GM10248 (cell line): Measurements from ENCODE around the gene MYT1.

Experiments used
- CTCF ChIA-PET: fragments of 300-600 bp; sonication (Branson Sonifier 250); formaldehyde crosslinking; extraction: SDS; loops from one replicate; lab custom pipeline; 2021; ENCODE audit warnings: antibody characterized with exemption; lab: Yijun Ruan, JAX
- POLR2A ChIA-PET: fragments of 350-650 bp; sonication (Branson Sonifier 250); formaldehyde crosslinking; extraction: SDS; loops from one replicate; lab custom pipeline; 2020; ENCODE audit warnings: antibody characterized with exemption; lab: Yijun Ruan, JAX
- DNase-seq: peaks from one replicate; pipeline ENCODE4 v3.0.0; 2012; ENCODE audit errors: extremely low spot score
- TF ChIP-seq, protein P1 (sequence below): IDR thresholded peaks from 2 replicates; pipeline ENCODE4 v1.5.1; 2012; ENCODE audit warnings: mild to moderate bottlenecking, low read depth; ENCODE audit errors: extremely low read depth, missing control alignments, control extremely low read depth

MYT1 gene

DNA sequence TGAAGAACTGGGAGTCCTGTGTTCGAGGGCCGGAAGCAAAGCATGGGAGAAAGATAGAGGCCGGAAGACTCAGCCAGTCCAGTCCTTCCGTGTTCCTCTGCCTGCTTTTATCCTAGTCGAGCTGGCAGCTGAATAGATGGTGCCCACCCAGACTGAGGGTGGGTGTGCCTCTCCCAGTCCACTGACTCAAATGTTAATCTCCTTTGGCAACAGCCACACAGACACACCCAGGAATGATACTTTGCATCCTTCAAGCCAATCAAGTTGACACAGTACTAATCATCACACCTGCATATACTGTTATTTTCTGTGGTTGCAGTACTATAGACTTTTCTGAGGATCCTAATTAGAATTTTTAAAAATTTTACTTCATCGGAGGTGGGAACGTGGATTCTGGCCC, 112.6 kb downstream of the MYT1 start:
- no peak for DNase-seq
- ChIA-PET CTCF (interaction anchor here (3.9 kb wide), 1 partner anchor 8 kb away, joined by 32 read pairs; no protein-coding TSS in a partner anchor), POLR2A (no interaction called here)
- TF ChIP-seq, protein P1, sequence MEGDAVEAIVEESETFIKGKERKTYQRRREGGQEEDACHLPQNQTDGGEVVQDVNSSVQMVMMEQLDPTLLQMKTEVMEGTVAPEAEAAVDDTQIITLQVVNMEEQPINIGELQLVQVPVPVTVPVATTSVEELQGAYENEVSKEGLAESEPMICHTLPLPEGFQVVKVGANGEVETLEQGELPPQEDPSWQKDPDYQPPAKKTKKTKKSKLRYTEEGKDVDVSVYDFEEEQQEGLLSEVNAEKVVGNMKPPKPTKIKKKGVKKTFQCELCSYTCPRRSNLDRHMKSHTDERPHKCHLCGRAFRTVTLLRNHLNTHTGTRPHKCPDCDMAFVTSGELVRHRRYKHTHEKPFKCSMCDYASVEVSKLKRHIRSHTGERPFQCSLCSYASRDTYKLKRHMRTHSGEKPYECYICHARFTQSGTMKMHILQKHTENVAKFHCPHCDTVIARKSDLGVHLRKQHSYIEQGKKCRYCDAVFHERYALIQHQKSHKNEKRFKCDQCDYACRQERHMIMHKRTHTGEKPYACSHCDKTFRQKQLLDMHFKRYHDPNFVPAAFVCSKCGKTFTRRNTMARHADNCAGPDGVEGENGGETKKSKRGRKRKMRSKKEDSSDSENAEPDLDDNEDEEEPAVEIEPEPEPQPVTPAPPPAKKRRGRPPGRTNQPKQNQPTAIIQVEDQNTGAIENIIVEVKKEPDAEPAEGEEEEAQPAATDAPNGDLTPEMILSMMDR = no peak

DNA sequence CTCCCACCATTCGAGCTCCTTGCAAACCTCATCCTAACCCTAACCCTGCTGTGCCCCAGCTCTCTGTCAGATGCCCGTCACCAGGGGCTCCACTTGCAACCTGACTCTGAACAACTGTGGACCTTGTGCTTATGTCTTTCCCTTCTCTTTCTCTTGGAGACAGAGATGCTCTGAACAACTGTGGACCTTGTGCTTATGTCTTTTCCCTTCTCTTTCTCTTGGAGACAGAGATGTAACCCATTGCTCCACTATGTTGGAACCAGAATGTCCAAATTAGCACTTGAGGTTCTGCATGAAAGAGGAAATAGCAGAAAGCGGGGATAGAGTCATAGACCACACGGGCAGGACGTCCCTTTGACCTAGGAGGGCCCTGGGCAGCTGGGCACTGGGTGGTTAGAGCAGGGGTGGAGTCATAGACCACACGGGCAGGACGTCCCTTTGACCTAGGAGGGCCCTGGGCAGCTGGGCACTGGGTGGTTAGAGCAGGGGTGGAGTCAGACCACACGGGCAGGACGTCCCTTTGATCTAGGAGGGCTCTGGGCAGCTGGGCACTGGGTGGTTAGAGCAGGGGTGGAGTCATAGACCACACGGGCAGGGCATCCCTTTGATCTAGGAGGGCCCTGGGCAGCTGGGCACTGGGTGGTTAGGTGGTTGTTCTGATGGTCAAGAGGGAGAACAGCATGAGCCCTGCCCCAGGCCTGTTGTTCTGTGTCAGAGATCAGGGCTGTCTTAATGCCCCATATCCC, 113.5 kb downstream of the MYT1 start:
- POLR2A ChIA-PET = no interaction called here
- CTCF ChIA-PET = interaction anchor here (3.9 kb wide), 1 partner anchor 7 kb away, joined by 32 read pairs; no protein-coding TSS in a partner anchor
- no peak for DNase-seq
- TF ChIP-seq, protein P1 = no peak

DNA sequence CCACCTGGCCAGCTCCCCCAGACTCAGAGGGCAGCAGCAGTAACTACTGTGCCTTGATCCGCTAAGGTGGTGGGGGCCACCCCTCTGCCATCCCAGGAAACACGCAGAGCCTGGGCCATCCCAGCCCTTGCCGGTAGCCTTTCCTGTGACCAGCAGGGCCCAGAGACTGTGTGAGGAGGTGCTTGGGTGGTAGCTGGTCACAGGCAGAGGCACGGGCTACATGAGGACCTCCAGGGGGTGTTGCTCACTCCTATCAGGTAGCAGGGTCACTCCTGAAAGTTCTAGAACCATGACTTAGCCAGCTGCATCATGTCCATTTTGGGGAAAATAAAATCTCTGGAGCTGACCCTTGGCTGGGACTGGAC, 114.0 kb downstream of the MYT1 start:
- TF ChIP-seq, protein P1 = no peak
- CTCF ChIA-PET = no interaction called here
- no peak for DNase-seq
- POLR2A ChIA-PET = no interaction called here

DNA sequence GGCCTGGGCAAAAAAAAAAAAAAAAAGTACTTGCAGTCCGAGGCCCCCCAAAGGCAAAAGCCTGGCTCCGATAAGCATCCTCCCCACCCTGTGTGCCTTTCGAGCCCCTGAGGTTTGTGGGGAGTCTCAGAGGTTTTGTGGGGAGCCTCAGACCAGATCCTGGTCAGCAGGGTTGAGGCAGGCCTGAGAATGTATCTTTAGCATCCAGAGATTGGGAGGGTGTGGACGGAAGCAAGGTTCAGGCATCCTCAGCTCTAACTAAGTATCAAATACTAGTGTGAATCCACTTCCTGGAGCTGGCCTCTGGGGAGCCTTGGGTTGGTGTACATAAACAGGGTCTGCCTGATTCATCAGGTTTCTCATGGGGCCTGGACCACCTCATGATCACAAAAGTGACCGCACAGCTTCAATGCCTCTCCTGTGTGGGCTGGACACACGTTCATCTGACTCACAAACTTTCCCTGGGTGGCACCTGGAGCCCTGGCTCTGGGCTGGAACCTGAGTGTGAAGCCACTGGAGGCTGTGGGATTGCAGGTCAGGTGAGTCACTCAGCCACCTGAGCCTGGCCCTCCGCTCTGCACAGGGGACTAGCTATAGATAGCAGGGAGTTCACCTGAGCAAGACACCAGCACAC, 115.7 kb downstream of the MYT1 start:
- CTCF ChIA-PET = no interaction called here
- no peak for DNase-seq
- POLR2A ChIA-PET = no interaction called here
- TF ChIP-seq, protein P1 = no peak

DNA sequence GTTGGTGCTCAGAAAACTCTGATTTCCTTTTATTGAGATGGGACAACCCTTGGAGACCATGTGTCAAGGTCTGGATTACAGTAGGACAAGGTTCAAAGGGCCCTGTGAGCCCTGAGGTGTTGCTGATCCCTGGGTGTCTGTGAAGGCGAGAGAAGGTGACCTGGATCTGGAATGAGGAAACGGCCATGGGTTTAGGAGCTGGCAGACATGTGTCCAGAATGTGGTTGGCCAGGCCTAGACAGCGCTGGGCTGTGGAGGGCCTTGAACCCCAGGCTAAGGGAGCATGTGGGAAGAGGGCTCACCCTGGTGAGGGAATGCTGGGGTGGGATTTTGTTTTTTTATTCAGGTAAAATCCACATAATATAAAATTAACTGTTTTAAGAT, 116.2 kb downstream of the MYT1 start:
- TF ChIP-seq, protein P1 = no peak
- CTCF ChIA-PET = no interaction called here
- no peak for DNase-seq
- POLR2A ChIA-PET = no interaction called here

DNA sequence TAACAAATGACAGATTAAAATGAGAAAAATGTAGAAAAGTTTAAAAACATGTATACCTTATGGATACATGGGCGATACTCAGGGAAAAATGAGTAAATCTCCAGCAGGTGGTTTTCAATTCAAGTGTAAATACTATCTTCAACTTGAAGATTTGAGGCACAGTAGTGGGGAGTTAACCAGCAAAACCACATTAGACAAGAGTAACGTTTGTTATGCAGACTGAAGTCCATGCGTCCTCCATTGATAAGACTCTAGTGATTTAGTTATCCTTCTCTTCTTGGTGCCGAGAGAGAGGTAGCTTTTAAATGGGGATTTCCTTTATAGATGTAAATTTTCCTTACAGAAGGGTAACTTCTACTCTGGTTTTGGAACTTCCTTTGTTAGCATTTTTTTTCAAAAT, 119.4 kb downstream of the MYT1 start:
- POLR2A ChIA-PET = no interaction called here
- TF ChIP-seq, protein P1 = no peak
- no peak for DNase-seq
- CTCF ChIA-PET = interaction anchor here (1.1 to 5.0 kb wide), 3 partner anchors 8 to 38 kb away, joined by 3 to 122 read pairs (median 32); partner anchors contain the start of gene PCMTD2
